Astrocyte of the cerebellum (primary cell): ENCODE measurements around the gene ADAMTS16.

ENCODE experiments used
- DNase-seq: peaks from one replicate; pipeline ENCODE4 v3.0.0-alpha.2; 2011; ENCODE audit warnings: low read depth
- H3K4me3 ChIP-seq: 2 replicates; pipeline ENCODE4 v1.5.1; 2011; ENCODE audit warnings: mild to moderate bottlenecking, low read depth, low read length, moderate library complexity
- in situ Hi-C: cut with HindIII; loops from 2 replicates; pipeline ENCODE4 v1.10.0; 2017; ENCODE audit warnings: low sequenced_read_pairs
- TF ChIP-seq, protein P1 (sequence below): IDR thresholded peaks from 2 replicates; pipeline ENCODE4 v1.5.1; 2012; ENCODE audit warnings: low read length, low read depth, moderate library complexity, mild to moderate bottlenecking; ENCODE audit errors: missing control alignments

ADAMTS16 gene

DNA sequence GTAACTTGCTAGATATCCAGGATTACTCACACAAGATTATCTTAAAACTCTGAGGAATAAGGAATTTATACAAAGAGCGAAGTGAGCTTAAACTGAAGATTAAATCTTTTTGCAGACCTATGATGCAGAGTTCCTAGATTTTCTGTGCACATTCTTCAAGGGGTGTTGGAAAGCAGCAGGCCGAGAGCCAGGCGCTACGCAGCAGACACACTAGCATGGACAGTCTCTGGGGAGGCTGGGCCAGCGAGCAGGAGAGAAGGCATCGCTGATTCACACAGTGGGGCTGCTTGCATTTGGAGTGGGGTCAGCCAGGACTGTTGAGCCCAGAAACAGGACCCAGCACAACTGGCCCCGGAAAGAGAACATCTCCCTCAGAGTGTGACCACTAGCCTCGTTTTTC lies 136.3 kb downstream of the ADAMTS16 start:
- TF ChIP-seq, protein P1, sequence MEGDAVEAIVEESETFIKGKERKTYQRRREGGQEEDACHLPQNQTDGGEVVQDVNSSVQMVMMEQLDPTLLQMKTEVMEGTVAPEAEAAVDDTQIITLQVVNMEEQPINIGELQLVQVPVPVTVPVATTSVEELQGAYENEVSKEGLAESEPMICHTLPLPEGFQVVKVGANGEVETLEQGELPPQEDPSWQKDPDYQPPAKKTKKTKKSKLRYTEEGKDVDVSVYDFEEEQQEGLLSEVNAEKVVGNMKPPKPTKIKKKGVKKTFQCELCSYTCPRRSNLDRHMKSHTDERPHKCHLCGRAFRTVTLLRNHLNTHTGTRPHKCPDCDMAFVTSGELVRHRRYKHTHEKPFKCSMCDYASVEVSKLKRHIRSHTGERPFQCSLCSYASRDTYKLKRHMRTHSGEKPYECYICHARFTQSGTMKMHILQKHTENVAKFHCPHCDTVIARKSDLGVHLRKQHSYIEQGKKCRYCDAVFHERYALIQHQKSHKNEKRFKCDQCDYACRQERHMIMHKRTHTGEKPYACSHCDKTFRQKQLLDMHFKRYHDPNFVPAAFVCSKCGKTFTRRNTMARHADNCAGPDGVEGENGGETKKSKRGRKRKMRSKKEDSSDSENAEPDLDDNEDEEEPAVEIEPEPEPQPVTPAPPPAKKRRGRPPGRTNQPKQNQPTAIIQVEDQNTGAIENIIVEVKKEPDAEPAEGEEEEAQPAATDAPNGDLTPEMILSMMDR, result no peak
- no peak overlapping the region for H3K4me3 ChIP-seq
- no peak for DNase-seq
- in situ Hi-C loops, result no loop called here

DNA sequence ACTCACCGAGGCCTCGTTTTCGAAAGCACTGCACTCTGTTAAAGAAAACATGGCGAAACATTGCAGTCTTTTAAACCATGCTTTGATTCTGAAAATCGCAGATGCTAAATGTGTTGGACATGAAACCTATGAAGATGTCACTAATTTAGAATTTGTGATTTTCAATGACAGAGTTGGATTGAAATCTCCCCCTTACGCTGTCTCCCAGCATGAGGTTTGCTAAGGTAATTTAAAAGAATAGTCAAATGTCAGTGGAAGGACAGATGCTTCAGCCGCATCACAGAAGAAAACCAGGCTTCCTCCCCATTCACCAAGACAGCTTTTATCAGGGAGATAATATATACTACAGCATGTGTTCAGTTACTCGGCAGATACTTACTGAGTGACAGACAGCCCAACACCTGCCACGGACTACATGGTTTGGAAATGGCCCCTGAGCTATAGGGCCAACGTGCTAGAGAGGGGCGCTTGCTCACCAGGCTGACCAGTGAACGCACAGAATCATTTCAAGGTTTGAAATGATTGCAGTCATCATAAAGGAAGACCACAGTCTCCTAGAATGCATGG lies 136.9 kb downstream of the ADAMTS16 start:
- DNase-seq, result no peak
- TF ChIP-seq, protein P1, result no peak
- in situ Hi-C loops, result no loop called here
- H3K4me3 ChIP-seq, result no peak overlapping the region

DNA sequence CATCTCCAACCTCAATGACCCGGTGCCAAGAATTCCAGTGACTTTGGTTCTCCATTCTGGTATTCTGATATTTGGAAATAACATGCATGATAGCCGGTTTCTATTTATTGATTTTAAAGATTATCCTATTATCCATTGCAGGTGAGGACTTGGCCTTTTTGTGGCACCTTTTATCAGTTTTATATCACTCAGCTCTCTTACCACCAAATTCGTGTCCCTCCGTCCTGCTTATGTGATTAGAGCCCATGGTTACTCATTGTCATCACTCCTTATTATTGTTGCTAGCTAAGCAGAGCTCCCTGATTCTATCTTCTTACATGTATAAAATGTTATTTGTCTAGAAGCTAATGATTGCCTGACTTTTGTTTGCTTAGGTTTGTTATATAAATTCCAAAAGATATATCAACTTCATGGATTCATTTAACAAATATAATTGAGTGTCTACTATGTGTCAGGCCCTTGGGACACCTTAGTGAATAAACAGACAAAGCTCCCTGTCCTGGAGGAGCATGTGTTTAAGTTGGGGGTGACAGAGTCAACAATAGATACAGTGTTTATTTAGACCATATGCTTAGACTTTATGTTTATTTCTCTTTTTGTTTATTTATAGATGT lies 138.2 kb downstream of the ADAMTS16 start:
- TF ChIP-seq, protein P1, result no peak
- no peak overlapping the region for H3K4me3 ChIP-seq
- in situ Hi-C loops, result no loop called here
- DNase-seq, result no peak

DNA sequence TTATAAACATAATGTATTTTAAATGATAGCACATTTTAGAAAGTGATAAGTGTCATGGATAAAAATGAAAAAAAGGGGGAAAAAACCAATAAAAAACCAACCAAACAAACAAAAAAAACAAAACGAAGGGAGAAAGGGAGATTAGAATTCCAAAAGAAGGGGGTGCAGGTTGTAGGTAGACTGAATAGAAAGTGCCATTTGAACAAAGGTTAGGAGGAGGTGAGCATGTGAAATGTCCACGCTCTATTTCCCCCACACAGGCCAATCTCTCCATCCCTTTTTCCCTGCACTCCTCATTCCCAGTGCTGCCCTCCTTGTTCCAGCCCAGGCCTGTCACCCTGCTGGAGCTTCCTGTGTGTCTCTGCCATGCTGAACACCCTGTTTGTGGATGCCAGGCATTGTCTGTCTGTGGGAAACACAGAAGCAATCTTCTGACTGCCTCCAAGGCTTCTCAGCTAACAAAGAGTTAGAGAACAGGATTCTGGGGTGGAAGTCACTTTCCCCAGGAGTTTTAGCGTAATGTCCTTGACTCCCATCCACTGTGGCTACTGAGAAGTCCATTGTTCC lies 138.8 kb downstream of the ADAMTS16 start:
- in situ Hi-C loops, result no loop called here
- DNase-seq, result no peak
- H3K4me3 ChIP-seq, result no peak overlapping the region
- TF ChIP-seq, protein P1, result no peak

DNA sequence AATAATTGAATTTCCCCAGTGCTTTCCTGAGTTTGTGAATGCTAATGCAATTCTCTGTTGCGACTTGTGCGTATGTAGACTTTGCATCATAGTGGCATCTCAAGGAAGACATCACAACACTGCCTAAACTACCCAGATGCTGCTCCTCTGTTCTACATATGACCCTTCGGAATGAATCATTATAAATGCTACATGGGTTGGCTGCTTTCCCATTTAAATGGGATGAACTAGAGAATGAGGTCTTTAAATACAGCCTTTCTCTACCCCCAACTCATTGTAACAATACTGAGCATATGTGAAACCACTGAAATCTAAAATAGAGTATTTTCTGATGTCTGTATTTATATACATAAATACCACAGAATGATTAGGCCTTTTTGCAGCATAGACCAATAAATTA lies 145.8 kb downstream of the ADAMTS16 start:
- DNase-seq, result no peak
- no peak overlapping the region for H3K4me3 ChIP-seq
- TF ChIP-seq, protein P1, result no peak
- in situ Hi-C loops, result no loop called here

DNA sequence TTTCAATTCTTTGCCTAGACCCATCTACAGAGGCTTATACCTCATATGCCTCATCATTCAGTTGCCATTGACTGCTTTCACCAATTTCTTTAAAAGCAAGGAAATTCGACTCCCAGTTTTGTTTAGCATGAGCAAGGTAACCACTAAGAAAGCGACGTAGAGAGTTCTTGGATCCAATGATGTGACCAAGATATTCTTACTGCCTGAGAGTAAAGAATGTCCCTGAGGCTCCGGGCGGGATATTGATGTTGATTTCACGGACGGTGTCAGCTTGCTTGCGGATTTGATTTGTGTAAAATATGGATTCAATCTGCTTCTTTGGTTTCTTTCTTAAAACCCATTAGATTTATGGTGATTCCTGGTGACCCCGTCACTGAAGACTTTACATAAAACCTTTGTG lies 147.3 kb downstream of the ADAMTS16 start:
- no peak for DNase-seq
- no peak overlapping the region for H3K4me3 ChIP-seq
- in situ Hi-C loops, result no loop called here
- TF ChIP-seq, protein P1, result no peak
